SU-DHL-6 (cell line): Measurements from ENCODE around the gene NOX4.

Experiments
- H2AFZ ChIP-seq: fragments of 200-600 bp; sonication (generic); 2 replicates; pipeline ENCODE4 v1.6.1; 2014; ENCODE audit warnings: low read depth, mild to moderate bottlenecking, moderate library complexity, mixed read lengths, antibody characterized with exemption, low read length; ENCODE audit not compliant: severe bottlenecking
- H3F3A ChIP-seq: fragments of 200-600 bp; shearing (Covaris generic); 2 replicates; pipeline ENCODE4 v1.6.0; 2016; ENCODE audit warnings: antibody characterized with exemption, mild to moderate bottlenecking; ENCODE audit not compliant: insufficient read depth
- H3K27ac ChIP-seq: fragments of 200-600 bp; sonication (generic); 2 replicates; pipeline ENCODE4 v1.5.1; 2016; ENCODE audit warnings: low read depth, mild to moderate bottlenecking, low read length, moderate library complexity, mixed read lengths
- H3K27me3 ChIP-seq: fragments of 200-600 bp; sonication (generic), shearing (Covaris generic); 2 replicates; pipeline ENCODE4 v1.6.0; 2014; ENCODE audit warnings: mild to moderate bottlenecking, low read length
- H3K36me3 ChIP-seq: fragments of 200-600 bp; sonication (generic); 2 replicates; pipeline ENCODE4 v1.6.1; 2014; ENCODE audit warnings: mild to moderate bottlenecking, low read length, mixed read lengths
- H3K4me2 ChIP-seq: fragments of 300-600, 200-600 bp; shearing (Covaris generic), sonication (generic); 2 replicates; pipeline ENCODE4 v1.6.0; 2014; ENCODE audit warnings: low read length, low read depth, mild to moderate bottlenecking; ENCODE audit not compliant: poor library complexity, severe bottlenecking
- H3K4me3 ChIP-seq: fragments of 200-600 bp; sonication (generic); 2 replicates; pipeline ENCODE4 v1.5.1; 2014; ENCODE audit warnings: antibody characterized with exemption, low read length, mild to moderate bottlenecking, mixed read lengths; ENCODE audit not compliant: insufficient read depth, poor library complexity, severe bottlenecking
- H3K79me2 ChIP-seq: fragments of 200-600 bp; sonication (generic); 2 replicates; pipeline ENCODE4 v1.6.1; 2014; ENCODE audit warnings: mild to moderate bottlenecking, low read length, moderate library complexity; ENCODE audit not compliant: insufficient read depth
- H3K9ac ChIP-seq: fragments of 200-600 bp; sonication (generic); 2 replicates; pipeline ENCODE4 v1.7.0; 2014; ENCODE audit warnings: mild to moderate bottlenecking, low read length
- H3K9me2 ChIP-seq: fragments of 200-600 bp; sonication (generic); replicated peaks from 2 replicates; pipeline ENCODE4 v1.6.1; 2014; ENCODE audit warnings: low read length; ENCODE audit not compliant: insufficient read depth
- H3K9me3 ChIP-seq: fragments of 200-600 bp; sonication (generic); 2 replicates; pipeline ENCODE4 v1.6.1; 2014; ENCODE audit warnings: low read length, mixed read lengths; ENCODE audit not compliant: insufficient read depth
- H4K20me1 ChIP-seq: fragments of 200-600 bp; sonication (generic); 2 replicates; pipeline ENCODE4 v1.6.1; 2014; ENCODE audit warnings: low read depth, mild to moderate bottlenecking, antibody characterized with exemption, low read length, moderate library complexity, mixed read lengths
- EZH2phosphoT487 ChIP-seq: fragments of 200-600 bp; sonication (generic), shearing (Covaris generic); conservative IDR thresholded peaks from 2 replicates; pipeline ENCODE4 v1.6.1; 2018; ENCODE audit warnings: mild to moderate bottlenecking, antibody characterized with exemption, low read length, moderate library complexity, mixed read lengths
- TF ChIP-seq, protein P1 (sequence below): fragments of 200-600 bp; sonication (generic); IDR thresholded peaks from one replicate; pipeline ENCODE4 v1.5.1; 2017; ENCODE audit warnings: antibody characterized with exemption, mild to moderate bottlenecking, low read length, moderate library complexity; ENCODE audit not compliant: insufficient read depth, poor library complexity, severe bottlenecking

The NOX4 gene

DNA sequence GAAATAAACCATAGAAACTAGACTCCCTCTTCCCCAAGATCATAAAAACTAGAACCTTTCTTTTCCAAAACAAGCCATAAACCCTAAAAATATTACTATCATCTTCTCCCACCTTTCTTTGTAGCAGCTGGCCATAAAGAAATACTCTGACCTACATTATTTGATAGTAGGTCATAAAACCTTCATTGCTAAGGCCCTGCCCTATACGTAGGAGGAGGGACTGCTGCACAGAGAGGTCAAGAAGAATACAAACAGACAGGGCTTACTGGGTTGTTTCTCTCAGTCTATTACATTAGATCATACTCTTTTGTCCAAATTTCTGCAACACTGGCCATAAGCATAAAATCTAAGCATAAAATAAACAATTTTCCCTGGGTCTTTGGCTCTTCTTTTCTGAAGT is 212.0 kb downstream of the NOX4 start:
- H3K4me2 ChIP-seq, result no peak overlapping the region
- no peaks in the 10 kb centered on the region for H4K20me1 ChIP-seq
- no peaks in the 10 kb centered on the region for H3K9me3 ChIP-seq
- no peaks in the 10 kb centered on the region for H3K79me2 ChIP-seq
- TF ChIP-seq, protein P1, sequence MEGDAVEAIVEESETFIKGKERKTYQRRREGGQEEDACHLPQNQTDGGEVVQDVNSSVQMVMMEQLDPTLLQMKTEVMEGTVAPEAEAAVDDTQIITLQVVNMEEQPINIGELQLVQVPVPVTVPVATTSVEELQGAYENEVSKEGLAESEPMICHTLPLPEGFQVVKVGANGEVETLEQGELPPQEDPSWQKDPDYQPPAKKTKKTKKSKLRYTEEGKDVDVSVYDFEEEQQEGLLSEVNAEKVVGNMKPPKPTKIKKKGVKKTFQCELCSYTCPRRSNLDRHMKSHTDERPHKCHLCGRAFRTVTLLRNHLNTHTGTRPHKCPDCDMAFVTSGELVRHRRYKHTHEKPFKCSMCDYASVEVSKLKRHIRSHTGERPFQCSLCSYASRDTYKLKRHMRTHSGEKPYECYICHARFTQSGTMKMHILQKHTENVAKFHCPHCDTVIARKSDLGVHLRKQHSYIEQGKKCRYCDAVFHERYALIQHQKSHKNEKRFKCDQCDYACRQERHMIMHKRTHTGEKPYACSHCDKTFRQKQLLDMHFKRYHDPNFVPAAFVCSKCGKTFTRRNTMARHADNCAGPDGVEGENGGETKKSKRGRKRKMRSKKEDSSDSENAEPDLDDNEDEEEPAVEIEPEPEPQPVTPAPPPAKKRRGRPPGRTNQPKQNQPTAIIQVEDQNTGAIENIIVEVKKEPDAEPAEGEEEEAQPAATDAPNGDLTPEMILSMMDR, result no peak
- H2AFZ ChIP-seq, result no peak overlapping the region
- H3K27me3 ChIP-seq, result no peaks in the 10 kb centered on the region
- no peak overlapping the region for H3K27ac ChIP-seq
- no peaks in the 10 kb centered on the region for H3K36me3 ChIP-seq
- no peak overlapping the region for H3K4me3 ChIP-seq
- no peaks in the 10 kb centered on the region for H3K9me2 ChIP-seq
- no peaks in the 10 kb centered on the region for H3F3A ChIP-seq
- no peak overlapping the region for H3K9ac ChIP-seq

DNA sequence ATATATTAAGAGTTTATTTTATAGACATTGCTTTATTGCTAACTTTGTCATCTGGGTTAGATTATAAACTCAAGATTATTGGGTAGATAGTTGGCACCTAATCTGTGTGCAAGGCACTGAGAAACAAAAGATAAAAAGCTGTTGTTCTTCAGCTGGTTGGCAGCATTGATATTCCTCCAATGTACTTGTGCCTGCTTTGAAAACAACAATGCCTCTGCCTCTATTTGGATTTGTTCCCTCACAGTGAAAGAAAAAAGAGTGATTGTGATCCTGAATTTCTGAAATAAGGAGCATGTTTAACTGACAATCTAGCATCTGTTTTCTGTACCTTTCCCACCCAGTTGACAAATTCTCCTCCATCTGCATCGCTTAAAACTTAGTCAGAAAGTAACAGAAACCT is 215.2 kb downstream of the NOX4 start:
- no peaks in the 10 kb centered on the region for H3K9me3 ChIP-seq
- no peaks in the 10 kb centered on the region for H3K36me3 ChIP-seq
- no peak for TF ChIP-seq EZH2phosphoT487
- TF ChIP-seq, protein P1, result no peak
- H3K4me2 ChIP-seq, result no peak overlapping the region
- no peaks in the 10 kb centered on the region for H4K20me1 ChIP-seq
- no peak overlapping the region for H3K9ac ChIP-seq
- H3K27ac ChIP-seq, result no peak overlapping the region
- H3K27me3 ChIP-seq, result no peaks in the 10 kb centered on the region
- no peaks in the 10 kb centered on the region for H3K79me2 ChIP-seq
- no peak overlapping the region for H3K4me3 ChIP-seq
- no peak overlapping the region for H2AFZ ChIP-seq
- H3F3A ChIP-seq, result no peaks in the 10 kb centered on the region
- H3K9me2 ChIP-seq, result no peaks in the 10 kb centered on the region
